HFFc6 (cell line): Measurements from ENCODE around the gene C16orf90. TPM values are rescaled to one million over a fixed set of nuclear protein-coding genes. Genes with fewer than 3 reads are reported as not detected.
A peak's percentile ranks its signal among the peaks of the same experiment; 100 is the strongest.
"Not testable (repeated sequence)": the region's sequence is repeated elsewhere in the genome, so short reads cannot be mapped to it uniquely, and the experiment has no call there.

Experiments
- DNase-seq: peaks from one replicate; pipeline ENCODE4 v3.0.0-alpha.2; 2018
- H3K27ac Mint-ChIP-seq: 2 replicates; pipeline ENCODE4 v1.8.0; 2020; ENCODE audit warnings: mild to moderate bottlenecking, mixed read lengths
- H3K27me3 Mint-ChIP-seq: 2 replicates; pipeline ENCODE4 v1.8.0; 2021; ENCODE audit warnings: mild to moderate bottlenecking, moderate library complexity, mixed read lengths; ENCODE audit not compliant: insufficient read depth
- H3K36me3 Mint-ChIP-seq: 2 replicates; pipeline ENCODE4 v1.8.0; 2021; ENCODE audit warnings: low read depth, mixed read lengths
- H3K4me1 Mint-ChIP-seq: 2 replicates; pipeline ENCODE4 v1.8.0; 2020; ENCODE audit warnings: low read depth, mixed read lengths
- H3K4me3 Mint-ChIP-seq: 2 replicates; pipeline ENCODE4 v1.8.0; 2020; ENCODE audit warnings: mild to moderate bottlenecking, moderate library complexity, mixed read lengths
- H3K9me3 Mint-ChIP-seq: 2 replicates; pipeline ENCODE4 v1.8.0; 2020; ENCODE audit warnings: mild to moderate bottlenecking, mixed read lengths
- CTCF ChIP-seq: fragments of 200-600 bp; sonication (generic); IDR thresholded peaks from 2 replicates; pipeline ENCODE4 v1.5.0; 2021; ENCODE audit warnings: antibody characterized with exemption, mild to moderate bottlenecking
- total RNA-seq, 6 experiments: library from RNA; stranded (reverse); fragmentation: NEBNext Ultra II Directional; extraction: Animal tissue kit (Norgen Biotek cat#: 25700); gene quantifications; 2 replicates in 1 of 6; 3 replicates in 5 of 6; pipeline ENCODE4 v1.2.3, GENCODE V29; 2021

Gene C16orf90
- total RNA-seq, 6 experiments from 2014 or later: not detected

GRCh38 chr16:3508736-3509135 is 13.4 kb upstream of the C16orf90 start:
- Mint-ChIP-seq H3K4me1 (peaks cover 2% of the 10 kb centered on the region), H3K36me3 (peaks cover 31% of the 10 kb centered on the region), H3K27me3 (no peaks in the 10 kb centered on the region; the same call in 1 of the 2 replicates), H3K9me3 (no peaks in the 10 kb centered on the region), H3K4me3 (no peak overlapping the region), H3K27ac (no peak overlapping the region)
- no peak for DNase-seq
- no peak for TF ChIP-seq CTCF

DNA sequence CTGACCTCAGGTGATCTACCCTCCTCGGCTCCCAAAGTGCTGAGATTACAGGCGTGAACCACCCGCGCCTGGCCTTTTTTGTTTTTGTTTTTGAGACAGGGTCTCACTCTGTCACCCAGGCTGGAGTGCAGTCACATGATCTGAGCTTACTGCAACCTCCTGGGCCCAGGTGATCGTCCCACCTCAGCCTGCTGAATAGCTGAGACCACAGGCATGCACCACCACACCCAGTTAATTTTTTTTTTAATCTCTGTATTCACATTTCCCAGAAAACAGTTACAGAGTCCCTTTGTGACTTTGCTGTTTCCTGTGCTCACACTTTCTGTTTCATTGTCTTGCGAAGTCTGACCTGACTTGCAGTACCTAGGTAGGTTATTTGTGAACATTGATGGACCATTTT is 8.2 kb upstream of the C16orf90 start:
- no peak for DNase-seq
- Mint-ChIP-seq H3K4me1 (peaks cover 19% of the 10 kb centered on the region), H3K9me3 (no peaks in the 10 kb centered on the region), H3K4me3 (no peak overlapping the region), H3K27ac (no peak overlapping the region), H3K36me3 (peaks cover 14% of the 10 kb centered on the region), H3K27me3 (peaks cover 7% of the 10 kb centered on the region; the same call in 1 of the 2 replicates)
- no peak for TF ChIP-seq CTCF

- DNase-seq: no peak
- peaks cover 7% of the 10 kb centered on the region; the same call in 1 of the 2 replicates for H3K27me3 Mint-ChIP-seq
- peaks cover 19% of the 10 kb centered on the region for H3K4me1 Mint-ChIP-seq
- H3K27ac Mint-ChIP-seq: peak overlapping the region; percentile 87
- H3K36me3 Mint-ChIP-seq: peaks cover 7% of the 10 kb centered on the region
- H3K9me3 Mint-ChIP-seq: no peaks in the 10 kb centered on the region
- TF ChIP-seq CTCF: no peak
- peak overlapping the region; percentile 93 for H3K4me3 Mint-ChIP-seq
Observed at GRCh38 chr16:3501783-3502400, 6.6 kb upstream of the C16orf90 start.

- not testable (repeated sequence) for H3K36me3 Mint-ChIP-seq
- Mint-ChIP-seq H3K4me1 (peaks cover 19% of the 10 kb centered on the region), H3K27ac (peak overlapping the region; percentile 87)
Observed at GRCh38 chr16:3501412-3501761, 6.1 kb upstream of the C16orf90 start.

DNA sequence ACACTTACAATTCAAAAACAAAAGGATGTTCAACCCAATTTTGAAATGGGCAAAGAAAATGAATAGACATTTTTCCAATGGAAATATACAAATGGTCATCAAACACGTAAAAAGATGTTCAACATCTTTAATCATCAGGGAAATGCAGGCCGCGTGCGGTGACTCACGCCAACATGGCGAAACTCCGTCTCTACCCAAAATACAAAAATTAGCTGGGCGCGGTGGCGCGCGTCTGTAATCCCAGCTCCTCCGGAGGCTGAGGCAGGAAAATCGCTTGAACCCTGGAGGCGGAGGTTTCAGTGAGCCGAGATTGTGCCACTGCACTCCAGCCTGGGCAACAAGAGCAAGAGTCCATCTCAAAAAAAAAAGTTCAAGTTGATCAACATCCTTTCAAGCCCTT is 3.7 kb upstream of the C16orf90 start:
- Mint-ChIP-seq H3K27ac (no peak overlapping the region), H3K9me3 (no peaks in the 10 kb centered on the region), H3K4me1 (peaks cover 19% of the 10 kb centered on the region), H3K27me3 (peaks cover 7% of the 10 kb centered on the region; the same call in 1 of the 2 replicates), H3K4me3 (no peak overlapping the region), H3K36me3 (no peaks in the 10 kb centered on the region; the same call in none of the 2 replicates)
- no peak for TF ChIP-seq CTCF
- no peak for DNase-seq

More at GRCh38 chr16:3501412-3501761, 6.1 kb upstream of the C16orf90 start:
- not testable (repeated sequence) for DNase-seq, H3K27me3 Mint-ChIP-seq, H3K9me3 Mint-ChIP-seq
- H3K4me3 Mint-ChIP-seq: peak overlapping the region; percentile 93

DNA sequence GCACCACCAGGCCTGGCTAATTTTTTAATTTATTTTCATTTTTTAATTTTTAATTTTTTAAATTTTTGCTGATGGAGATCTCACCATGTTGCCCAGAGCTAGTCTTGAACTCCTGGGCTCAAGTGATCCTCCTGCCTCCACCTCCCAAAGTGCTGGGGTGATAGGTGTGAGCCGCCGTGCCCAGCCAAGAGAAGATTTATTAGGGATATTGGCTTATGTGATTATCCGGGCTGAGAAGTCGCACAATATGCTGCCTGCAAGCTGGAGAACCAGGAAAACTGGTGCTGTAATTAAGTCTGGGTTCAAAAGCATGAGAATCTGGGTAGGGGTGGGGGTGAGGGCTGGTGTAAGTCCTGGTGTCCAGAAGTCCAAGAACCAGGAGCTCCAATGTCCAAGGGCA is 2.5 kb upstream of the C16orf90 start:
- TF ChIP-seq CTCF: no peak
- H3K36me3 Mint-ChIP-seq: no peaks in the 10 kb centered on the region; the same call in none of the 2 replicates
- H3K9me3 Mint-ChIP-seq: no peaks in the 10 kb centered on the region
- H3K4me1 Mint-ChIP-seq: peaks cover 19% of the 10 kb centered on the region
- no peak overlapping the region for H3K4me3 Mint-ChIP-seq
- H3K27ac Mint-ChIP-seq: no peak overlapping the region
- H3K27me3 Mint-ChIP-seq: peaks cover 9% of the 10 kb centered on the region; the same call in 1 of the 2 replicates
- no peak for DNase-seq
